K562 (cell line): ENCODE results near the gene PRMT6.
"Not testable (repeated sequence)": the region's sequence is repeated elsewhere in the genome, so short reads cannot be mapped to it uniquely, and the experiment has no call there.

Experiments used
- POLR2AphosphoS5 ChIP-seq: IDR thresholded peaks from 2 replicates; pipeline ENCODE4 v1.6.1; 2011; ENCODE audit warnings: mild to moderate bottlenecking, low read depth, low read length, moderate library complexity; ENCODE audit not compliant: control insufficient read depth, insufficient read depth
- TAF1 ChIP-seq: IDR thresholded peaks from 2 replicates; pipeline ENCODE4 v1.6.1; 2011; ENCODE audit warnings: mild to moderate bottlenecking, low read length, moderate library complexity; ENCODE audit not compliant: insufficient read depth, control insufficient read depth, severe bottlenecking; ENCODE audit errors: extremely low read depth

DNA sequence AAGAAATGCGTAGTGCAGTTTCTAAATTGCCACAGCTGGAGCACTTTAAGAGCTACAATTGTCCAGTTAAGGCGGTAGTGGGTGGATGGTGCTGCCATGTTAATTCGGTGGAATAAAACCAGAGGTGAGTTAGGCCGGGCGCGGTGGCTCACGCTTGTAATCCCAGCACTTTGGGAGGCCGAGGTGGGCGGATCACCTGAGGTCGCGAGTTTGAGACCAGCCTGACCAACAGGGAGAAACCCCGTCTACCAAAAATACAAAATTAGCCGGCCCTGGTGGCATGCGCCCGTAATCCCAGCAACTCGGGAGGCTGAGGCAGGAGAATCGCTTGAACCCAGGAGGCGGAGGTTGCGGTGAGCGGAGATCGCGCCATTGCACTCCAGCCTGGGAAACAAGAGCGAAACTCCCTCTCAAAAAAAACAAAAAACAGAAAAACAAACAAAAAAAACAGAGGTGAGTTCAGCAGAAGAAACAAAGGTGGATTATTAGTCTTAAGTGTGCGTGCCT is 502 bp upstream of the PRMT6 start:
- TF ChIP-seq TAF1, POLR2AphosphoS5: not testable (repeated sequence)
